Mucosa of stomach (tissue), 1 donor: ENCODE data around the gene TERT.
"Not testable (repeated sequence)": the region's sequence is repeated elsewhere in the genome, so short reads cannot be mapped to it uniquely, and the experiment has no call there.

Source experiments
- H3K27me3 ChIP-seq: one replicate; pipeline ENCODE4 v1.7.0; 2013; ENCODE audit warnings: mild to moderate bottlenecking, low read length; ENCODE audit not compliant: control insufficient read depth, insufficient read depth
- H3K36me3 ChIP-seq: one replicate; pipeline ENCODE4 v1.7.0; 2013; ENCODE audit warnings: low read length; ENCODE audit not compliant: control insufficient read depth, insufficient read depth
- H3K4me1 ChIP-seq: one replicate; pipeline ENCODE4 v1.7.0; 2013; ENCODE audit warnings: mild to moderate bottlenecking, low read length; ENCODE audit not compliant: control insufficient read depth, insufficient read depth
- H3K4me3 ChIP-seq: one replicate; pipeline ENCODE4 v1.7.0; 2013; ENCODE audit warnings: low read length
- H3K9ac ChIP-seq: one replicate; pipeline ENCODE4 v1.7.0; 2013; ENCODE audit warnings: mild to moderate bottlenecking, low read length, moderate library complexity
- H3K9me3 ChIP-seq: one replicate; pipeline ENCODE4 v1.7.0; 2013; ENCODE audit warnings: mild to moderate bottlenecking, low read length, moderate library complexity; ENCODE audit not compliant: control insufficient read depth
- donor health status: Pancreatic carcinoma.

Gene TERT

GRCh38 chr5:1328237-1329110, 33.6 kb upstream of the TERT start:
- not testable (repeated sequence) for H3K9me3 ChIP-seq, H3K27me3 ChIP-seq, H3K4me3 ChIP-seq, H3K9ac ChIP-seq, H3K36me3 ChIP-seq
- H3K4me1 ChIP-seq = peaks cover 30% of the 10 kb centered on the region

- not testable (repeated sequence) for H3K27me3 ChIP-seq, H3K36me3 ChIP-seq, H3K9me3 ChIP-seq, H3K4me3 ChIP-seq, H3K9ac ChIP-seq
- H3K4me1 ChIP-seq = peaks cover 24% of the 10 kb centered on the region
Measured at GRCh38 chr5:1326901-1327756, 32.3 kb upstream of the TERT start.

- H3K9me3 ChIP-seq, H3K27me3 ChIP-seq, H3K4me3 ChIP-seq, H3K9ac ChIP-seq: not testable (repeated sequence)
- peaks cover 17% of the 10 kb centered on the region for H3K4me1 ChIP-seq
- H3K36me3 ChIP-seq = peaks cover 15% of the 10 kb centered on the region
Measured at GRCh38 chr5:1326532-1326875, 31.6 kb upstream of the TERT start.

GRCh38 chr5:1325870-1326531, 31.1 kb upstream of the TERT start:
- Histone ChIP-seq H3K9ac (no peak overlapping the region), H3K36me3 (peaks cover 20% of the 10 kb centered on the region), H3K4me3 (no peak overlapping the region), H3K4me1 (peaks cover 14% of the 10 kb centered on the region), H3K9me3 (no peaks in the 10 kb centered on the region), H3K27me3 (no peaks in the 10 kb centered on the region)

GRCh38 chr5:1325191-1325741, 30.4 kb upstream of the TERT start:
- Histone ChIP-seq H3K27me3 (no peaks in the 10 kb centered on the region), H3K36me3 (peaks cover 23% of the 10 kb centered on the region), H3K9me3 (no peaks in the 10 kb centered on the region), H3K4me1 (peaks cover 15% of the 10 kb centered on the region), H3K9ac (no peak overlapping the region), H3K4me3 (no peak overlapping the region)

- Histone ChIP-seq H3K36me3 (peaks cover 25% of the 10 kb centered on the region), H3K9ac (no peak overlapping the region)
Measured at GRCh38 chr5:1324719-1325190, 29.9 kb upstream of the TERT start.

GRCh38 chr5:1324301-1324700, 29.4 kb upstream of the TERT start:
- Histone ChIP-seq H3K4me1 (peaks cover 19% of the 10 kb centered on the region), H3K9ac (no peak overlapping the region), H3K9me3 (no peaks in the 10 kb centered on the region), H3K36me3 (peaks cover 28% of the 10 kb centered on the region), H3K4me3 (no peak overlapping the region), H3K27me3 (no peaks in the 10 kb centered on the region)

More at GRCh38 chr5:1324719-1325190, 29.9 kb upstream of the TERT start:
- no peak overlapping the region for H3K4me3 ChIP-seq
- no peaks in the 10 kb centered on the region for H3K9me3 ChIP-seq
- no peaks in the 10 kb centered on the region for H3K27me3 ChIP-seq
- H3K4me1 ChIP-seq = peaks cover 15% of the 10 kb centered on the region

- H3K4me1 ChIP-seq = peaks cover 19% of the 10 kb centered on the region
- H3K9ac ChIP-seq = no peak overlapping the region
- H3K9me3 ChIP-seq = no peaks in the 10 kb centered on the region
- no peaks in the 10 kb centered on the region for H3K27me3 ChIP-seq
- no peak overlapping the region for H3K4me3 ChIP-seq
- H3K36me3 ChIP-seq = peaks cover 28% of the 10 kb centered on the region
Measured at GRCh38 chr5:1323803-1324173, 28.9 kb upstream of the TERT start.

GRCh38 chr5:1322955-1323802, 28.3 kb upstream of the TERT start:
- Histone ChIP-seq H3K9me3 (no peaks in the 10 kb centered on the region), H3K4me3 (no peak overlapping the region), H3K27me3 (no peaks in the 10 kb centered on the region), H3K4me1 (peaks cover 19% of the 10 kb centered on the region), H3K9ac (no peak overlapping the region), H3K36me3 (peaks cover 32% of the 10 kb centered on the region)

GRCh38 chr5:1322036-1322900, 27.4 kb upstream of the TERT start:
- Histone ChIP-seq H3K9ac (no peak overlapping the region), H3K4me1 (peaks cover 19% of the 10 kb centered on the region), H3K27me3 (no peaks in the 10 kb centered on the region), H3K36me3 (peaks cover 35% of the 10 kb centered on the region), H3K9me3 (no peaks in the 10 kb centered on the region), H3K4me3 (no peak overlapping the region)
